ENCODE data around the gene DEFB129.
"Not testable (repeated sequence)": the region's sequence is repeated elsewhere in the genome, so short reads cannot be mapped to it uniquely, and the experiment has no call there.

DEFB129 gene, protein sequence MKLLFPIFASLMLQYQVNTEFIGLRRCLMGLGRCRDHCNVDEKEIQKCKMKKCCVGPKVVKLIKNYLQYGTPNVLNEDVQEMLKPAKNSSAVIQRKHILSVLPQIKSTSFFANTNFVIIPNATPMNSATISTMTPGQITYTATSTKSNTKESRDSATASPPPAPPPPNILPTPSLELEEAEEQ

DNA sequence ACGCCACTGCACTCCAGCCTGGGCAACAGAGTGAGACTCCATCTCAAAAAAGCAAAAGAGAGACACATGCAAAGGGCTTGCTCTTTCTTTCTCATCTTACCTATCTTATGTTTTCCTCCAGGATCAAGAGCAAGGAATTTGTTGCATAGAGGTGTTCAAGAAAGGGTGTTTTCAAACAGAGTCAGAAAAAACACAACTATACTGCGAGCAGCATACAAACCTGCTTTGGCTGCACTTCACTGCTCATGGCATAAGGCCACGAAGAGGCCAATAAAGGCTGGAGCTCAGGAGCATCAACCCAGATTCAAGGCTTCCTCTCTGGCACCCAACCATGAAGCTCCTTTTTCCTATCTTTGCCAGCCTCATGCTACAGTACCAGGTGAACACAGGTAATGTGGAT is at the start of gene DEFB129:
TSS of gene DEFB129 (plus strand) at position 301 of the 400 bp plus-strand sequence. CDS start at position 332, 31 bp downstream.
- DNase-seq (ENCODE audit: low read depth in 2 of 2, low spot score in 1 of 2): no peak

DNA sequence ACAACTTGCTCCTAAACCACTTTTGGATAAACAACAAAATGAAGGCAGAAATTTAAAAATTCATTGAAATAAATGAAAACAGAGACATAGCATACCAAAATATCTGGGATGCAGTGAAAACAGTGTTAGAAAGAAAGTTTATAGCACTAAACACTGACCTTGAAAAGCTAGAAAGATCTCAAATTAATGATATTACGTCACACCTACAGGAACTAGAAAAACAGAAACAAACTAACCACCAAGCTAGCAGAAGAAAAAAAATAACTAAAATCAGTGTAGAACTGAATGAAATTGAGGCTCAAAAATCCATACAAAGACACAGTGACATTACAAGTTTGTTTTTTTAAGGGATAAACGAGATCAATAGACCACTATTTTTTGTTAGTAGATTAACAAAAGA is 42.8 kb upstream of the DEFB129 start:
- no peak for DNase-seq (ENCODE audit: low read depth in 2 of 2, low spot score in 1 of 2)

DNA sequence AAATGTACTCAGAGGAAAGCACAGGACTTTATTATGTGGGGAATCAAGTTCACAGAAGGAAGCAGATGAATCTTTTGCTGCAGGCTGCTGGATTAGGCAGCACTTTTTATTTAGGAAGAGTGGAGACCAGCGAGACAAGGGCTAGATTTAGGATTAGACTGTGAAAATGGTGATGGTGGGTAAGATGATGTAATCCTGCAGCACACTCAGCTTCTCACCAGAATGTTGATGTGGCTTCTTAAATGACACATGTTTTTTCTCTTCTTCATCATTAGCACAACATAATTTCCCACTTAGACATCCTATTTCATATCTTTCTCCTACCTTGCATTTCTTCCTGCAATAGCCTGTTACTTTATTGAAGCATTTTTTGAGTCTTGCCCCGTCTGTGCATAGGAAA is 39.3 kb upstream of the DEFB129 start:
- no peak for DNase-seq (ENCODE audit: low read depth in 2 of 2, low spot score in 1 of 2)

DNA sequence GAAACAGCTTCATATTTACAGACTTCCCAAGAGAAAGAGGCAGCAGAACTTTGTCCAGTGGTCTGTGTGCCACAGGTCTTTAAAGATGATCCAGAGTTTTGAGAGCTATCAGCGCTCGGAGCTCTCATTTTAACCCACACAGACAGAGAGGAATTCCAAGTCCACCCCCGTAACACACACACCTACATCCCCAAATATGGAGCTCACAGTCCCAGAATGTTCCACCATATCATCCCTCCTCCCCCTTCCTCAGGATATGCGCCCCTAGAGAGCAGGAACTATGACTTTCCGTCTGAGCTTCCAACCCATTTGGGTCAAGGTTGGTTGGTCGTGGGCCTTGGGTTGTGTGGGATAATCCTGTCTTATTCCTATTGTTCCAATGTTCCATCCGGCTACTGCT is 37.4 kb upstream of the DEFB129 start, which contains the start of gene DEFB128:
TSS of gene DEFB128 (minus strand) at position 101 of the 400 bp plus-strand sequence. CDS start at position 13, 88 bp downstream.
- DNase-seq (ENCODE audit: low read depth in 2 of 2, low spot score in 1 of 2): no peak

DNA sequence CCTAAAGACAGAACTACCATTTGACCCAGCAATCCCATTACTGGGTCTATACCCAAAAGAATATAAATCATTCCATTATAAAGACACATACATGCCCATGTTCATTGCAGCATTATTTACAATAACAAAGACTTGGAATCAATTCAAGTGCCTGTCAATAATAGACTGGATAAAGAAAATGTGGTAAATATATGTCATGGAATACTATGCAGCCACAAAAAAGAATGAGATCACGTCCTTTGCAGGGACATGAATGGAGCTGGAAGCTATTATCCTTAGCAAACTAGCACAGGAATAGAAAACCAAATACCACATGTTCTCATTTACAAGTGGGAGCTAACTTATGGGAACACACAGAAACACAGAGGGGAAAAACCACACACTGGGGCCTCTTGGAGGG is 28.8 kb upstream of the DEFB129 start:
- DNase-seq (ENCODE audit: low read depth in 2 of 2, low spot score in 1 of 2): no peak

DNA sequence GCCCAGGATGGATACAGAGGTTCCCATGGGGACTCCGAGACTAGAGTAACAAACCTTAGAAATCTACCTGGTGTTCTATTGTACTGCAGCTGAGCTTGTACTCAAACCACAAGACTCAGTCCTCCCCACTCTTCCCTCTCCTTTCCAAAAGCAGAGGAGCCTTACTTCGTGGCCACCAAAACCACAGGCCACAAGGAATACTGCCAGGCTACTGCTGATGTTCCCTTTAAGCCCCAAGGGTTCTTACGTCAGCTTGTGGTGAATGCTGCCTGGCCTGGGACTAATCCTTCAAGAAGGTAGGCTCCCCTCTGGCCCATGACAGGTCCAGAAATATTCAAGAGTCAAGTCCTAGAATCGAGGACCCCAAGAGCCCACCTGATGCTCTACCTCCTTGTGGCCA is 27.1 kb upstream of the DEFB129 start:
- DNase-seq (ENCODE audit: low read depth in 2 of 2, low spot score in 1 of 2): no peak

DNA sequence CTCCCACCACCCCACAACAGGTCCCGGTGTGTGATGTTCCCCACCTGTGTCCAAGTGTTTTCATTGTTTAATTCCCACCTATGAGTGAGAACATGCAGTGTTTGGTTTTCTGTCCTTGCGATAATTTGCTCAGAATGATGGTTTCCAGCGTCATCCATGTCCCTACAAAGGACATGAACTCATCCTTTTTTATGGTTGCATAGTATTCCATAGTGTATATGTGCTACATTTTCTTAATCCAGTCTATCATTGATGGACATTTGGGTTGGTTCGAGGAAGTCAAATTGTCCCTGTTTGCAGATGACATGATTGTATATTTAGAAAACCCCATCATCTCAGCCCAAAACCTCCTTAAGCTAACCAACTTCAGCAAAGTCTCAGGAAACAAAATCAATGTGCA is 23.4 kb upstream of the DEFB129 start:
- DNase-seq (ENCODE audit: low read depth in 2 of 2, low spot score in 1 of 2): not testable (repeated sequence)

DNA sequence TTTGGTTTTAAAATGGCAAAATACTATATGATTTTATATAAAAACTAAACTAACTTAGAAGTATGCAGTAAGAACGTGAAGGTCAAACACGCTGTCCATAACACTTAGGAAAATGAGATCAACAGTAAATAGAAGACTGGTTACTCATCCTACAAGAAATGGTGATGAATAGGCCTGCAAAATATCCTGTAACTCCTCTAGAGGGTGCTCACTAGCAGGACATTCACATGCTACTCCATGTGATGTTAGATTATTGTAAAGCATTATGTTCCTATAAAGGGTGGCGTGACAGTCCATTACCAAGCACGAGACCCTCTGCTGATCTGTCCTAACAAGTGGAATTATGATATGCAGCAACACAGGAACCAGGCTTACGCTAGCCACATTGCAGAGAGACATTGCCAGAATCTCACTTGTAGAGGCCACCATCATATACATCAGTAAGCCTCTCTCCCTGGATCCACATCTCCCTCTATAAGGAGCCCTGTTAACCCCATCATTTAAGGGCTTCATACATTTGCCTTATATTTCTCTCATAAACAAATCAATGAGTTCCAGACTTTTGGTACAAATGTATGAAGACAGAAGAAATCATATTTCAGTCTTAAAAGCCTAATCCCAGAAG is 18.0 kb upstream of the DEFB129 start:
- no peak for DNase-seq (ENCODE audit: low read depth in 2 of 2, low spot score in 1 of 2)

DNA sequence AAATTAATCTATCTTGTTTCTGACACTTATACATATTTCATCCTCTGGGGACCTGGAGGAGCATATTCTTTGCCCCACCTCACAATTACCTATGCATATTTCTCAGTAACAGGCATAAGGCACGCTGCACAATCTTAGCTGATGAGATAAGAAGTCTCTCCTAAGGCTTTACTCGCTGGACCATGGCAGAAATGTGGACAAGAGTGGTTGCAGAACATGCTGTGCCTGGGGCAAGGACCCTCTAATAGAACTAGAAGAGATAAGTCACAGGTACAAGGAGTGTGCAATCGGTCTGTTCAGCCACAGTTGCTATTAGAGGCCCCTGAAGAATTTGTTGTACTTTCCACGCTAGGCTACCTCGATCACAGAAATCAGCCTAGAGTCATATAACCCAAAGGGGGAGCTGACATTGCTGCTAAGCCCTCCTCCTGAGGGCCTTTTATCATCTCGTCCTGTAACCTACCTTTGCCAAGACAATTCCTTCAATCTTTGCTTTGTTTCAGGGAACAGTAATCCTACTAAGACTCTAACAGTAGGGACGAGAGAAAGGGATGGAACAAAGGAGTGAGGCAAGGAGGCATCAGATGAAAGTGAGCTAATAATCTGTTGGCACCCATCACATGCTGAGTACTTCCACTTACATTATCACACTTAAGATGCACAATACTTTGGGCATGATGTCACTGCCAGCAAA is 16.1 kb upstream of the DEFB129 start:
- no peak for DNase-seq (ENCODE audit: low read depth in 2 of 2, low spot score in 1 of 2)

DNA sequence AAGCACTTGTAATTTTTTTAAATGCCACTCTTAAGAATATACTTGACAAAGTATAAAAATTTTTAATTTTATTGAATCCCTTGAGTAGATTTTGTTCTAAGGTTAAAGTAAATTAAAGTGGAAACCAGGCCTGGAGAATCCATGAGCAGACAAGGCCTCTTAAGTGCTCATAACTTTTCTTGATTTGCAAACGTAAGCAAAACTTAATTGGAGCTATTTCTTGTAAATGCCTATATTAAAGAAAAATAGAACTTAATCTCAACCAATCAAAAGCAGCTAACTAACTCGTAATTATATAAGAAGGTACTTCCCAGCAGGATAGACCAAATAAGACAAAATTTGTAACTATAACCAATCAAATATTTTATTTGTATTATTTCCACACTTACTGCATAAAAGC is 12.7 kb upstream of the DEFB129 start:
- DNase-seq (ENCODE audit: low read depth in 2 of 2, low spot score in 1 of 2): no peak

DNA sequence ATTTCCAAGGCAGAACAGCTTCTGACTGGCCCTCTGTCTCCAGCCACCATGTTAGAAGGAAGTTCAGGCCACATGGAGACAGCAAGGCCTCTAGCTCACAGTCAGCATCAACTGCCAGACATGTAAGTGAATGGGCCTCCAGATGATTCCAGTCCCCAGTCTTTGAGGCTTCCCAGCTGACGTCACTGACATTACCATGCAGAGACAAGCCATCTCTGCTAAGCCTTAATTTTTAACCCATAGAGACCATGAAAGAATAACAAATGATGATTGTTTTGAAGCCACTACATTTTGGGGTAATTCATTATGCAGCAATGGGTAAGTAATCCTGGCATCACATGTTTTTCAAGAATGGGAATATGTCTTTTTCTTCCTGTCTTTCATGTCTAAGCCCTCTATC is 11.3 kb upstream of the DEFB129 start:
- DNase-seq (ENCODE audit: low read depth in 2 of 2, low spot score in 1 of 2): no peak

DNA sequence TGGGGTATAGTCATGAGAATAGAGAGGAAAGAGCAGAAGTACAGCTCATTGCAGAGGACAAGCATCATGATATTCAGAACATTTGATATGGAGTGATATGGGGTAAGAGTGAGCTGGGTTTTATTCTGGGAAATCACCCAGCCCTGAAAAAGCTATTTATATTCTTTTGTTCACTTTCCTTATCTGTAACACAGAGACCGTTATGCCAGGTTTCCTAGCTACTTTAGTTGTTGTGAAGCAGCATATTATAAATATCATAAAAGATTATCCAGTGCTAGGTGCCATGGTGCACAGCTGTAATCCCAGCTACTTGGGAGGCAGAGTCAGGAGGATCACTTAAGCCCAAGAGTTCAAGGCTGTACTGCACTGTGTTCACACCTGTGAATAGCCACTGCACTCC is 9.8 kb upstream of the DEFB129 start:
- no peak for DNase-seq (ENCODE audit: low read depth in 2 of 2, low spot score in 1 of 2)

DNA sequence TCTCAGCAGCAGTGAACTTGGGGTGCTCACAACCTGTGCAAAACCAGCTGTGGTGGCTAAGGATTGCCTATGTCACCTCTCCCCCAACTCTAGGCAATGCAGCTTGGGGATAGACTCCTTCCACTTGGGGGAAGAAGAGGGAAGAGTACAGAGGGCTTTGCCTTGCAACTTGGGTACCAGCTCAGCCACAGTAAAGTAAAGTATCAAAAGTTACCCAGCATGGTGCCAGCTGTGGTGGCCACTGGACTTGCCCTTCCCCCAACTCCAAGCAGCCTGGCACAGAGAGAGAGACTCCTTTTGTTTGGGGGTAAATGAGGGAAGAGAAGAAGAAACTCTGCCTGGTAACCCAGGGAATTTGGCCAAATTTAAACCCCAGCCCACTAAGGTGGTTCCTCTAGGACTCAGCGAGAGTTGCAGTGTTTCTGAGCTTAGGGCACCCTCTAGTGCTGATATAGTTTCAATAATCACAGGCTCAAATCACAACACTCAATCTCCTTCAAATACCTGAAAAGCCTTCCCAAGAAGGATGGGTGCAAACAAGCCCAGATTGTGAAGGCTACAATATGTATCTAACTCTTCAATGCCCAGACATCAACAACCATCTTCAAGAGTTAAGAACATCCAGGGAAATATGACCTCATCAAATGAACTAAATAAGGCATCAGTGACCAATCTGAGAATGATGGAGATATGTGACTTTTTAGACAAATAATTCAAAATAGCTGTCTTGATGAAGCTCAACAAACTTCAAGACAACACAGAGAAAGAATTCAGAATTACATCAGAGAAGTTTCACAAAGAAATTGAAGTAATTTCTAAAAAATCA is 7.6 kb upstream of the DEFB129 start:
- DNase-seq (ENCODE audit: low read depth in 2 of 2, low spot score in 1 of 2): no peak

DNA sequence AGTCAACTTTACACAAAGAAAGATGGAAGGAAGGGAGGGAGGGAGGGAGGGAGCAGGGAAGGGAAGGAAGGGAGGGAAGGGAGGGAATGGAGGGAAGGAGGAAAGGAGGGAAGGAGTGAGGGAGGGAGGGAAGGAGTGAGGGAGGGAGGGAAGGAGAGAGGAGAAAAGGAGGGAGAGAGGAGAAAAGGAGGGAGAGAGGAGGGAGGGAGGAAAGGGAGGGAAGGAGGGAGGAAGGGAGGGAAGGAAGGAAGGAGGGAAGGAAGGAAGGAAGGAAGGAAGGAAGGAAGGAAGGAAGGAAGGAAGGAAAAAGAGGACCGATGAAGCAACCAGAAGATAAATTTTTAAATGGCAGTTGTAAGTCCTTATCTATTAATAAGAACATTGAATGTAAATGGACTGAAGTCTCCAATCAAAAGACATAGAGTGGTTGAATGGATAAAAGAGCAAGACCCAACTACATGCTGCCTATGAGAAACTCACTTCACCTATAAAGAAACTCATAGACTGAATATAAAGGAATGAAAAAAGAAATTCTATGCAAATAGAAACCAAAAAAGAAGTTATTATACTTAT is 5.7 kb upstream of the DEFB129 start:
- DNase-seq (ENCODE audit: low read depth in 2 of 2, low spot score in 1 of 2): no peak

DNA sequence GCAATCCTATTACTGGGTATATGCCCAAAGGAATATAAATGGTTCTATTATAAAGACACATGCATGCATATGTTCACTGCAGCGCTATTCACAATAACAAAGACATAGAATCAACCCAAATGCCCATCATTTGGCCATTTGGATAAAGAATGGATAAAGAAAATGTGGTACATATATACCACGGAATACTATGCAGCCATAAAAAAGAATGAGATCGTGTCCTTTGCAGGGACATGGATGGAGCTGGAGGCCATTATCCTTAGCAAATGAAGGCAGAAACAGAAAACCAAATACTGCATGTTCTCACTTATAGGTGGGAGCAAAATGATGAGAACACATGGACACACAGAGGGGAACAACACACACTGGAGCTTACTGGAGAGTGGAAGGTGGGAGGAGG is 1.2 kb upstream of the DEFB129 start:
- DNase-seq (ENCODE audit: low read depth in 2 of 2, low spot score in 1 of 2): not testable (repeated sequence)

DNA sequence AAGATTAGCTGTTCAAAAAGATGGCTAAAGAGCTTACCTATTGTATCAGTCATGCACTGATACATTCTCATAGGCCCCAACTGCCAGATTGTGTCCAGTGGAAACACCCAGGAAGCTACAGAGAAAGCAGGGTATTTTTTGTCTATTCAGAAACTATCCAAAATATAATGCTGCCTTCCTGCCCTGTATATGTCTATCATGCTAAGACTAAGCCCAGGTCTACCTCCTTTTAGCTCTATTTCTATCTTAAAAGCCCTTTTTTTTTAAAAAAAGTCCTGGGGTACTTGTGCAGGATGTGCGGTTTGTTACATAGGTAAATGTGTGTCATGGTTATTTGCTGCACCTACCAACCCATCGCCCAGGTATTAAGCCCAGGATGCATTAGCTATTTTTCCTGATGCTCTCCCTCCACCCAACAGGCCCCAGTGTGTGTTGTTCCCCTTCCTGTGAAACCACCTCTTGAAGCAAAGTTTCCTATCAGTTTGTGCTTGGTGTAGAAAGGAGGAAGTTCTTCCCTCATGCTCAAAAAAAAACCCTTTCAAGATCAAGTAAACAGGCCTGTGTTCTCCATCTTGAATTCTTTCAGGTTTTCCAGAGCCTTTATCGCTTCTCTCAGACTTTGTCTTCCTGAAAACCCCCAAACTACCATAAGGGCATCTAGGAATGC is 514 bp downstream of the DEFB129 start:
- DNase-seq (ENCODE audit: low read depth in 2 of 2, low spot score in 1 of 2): no peak

DNA sequence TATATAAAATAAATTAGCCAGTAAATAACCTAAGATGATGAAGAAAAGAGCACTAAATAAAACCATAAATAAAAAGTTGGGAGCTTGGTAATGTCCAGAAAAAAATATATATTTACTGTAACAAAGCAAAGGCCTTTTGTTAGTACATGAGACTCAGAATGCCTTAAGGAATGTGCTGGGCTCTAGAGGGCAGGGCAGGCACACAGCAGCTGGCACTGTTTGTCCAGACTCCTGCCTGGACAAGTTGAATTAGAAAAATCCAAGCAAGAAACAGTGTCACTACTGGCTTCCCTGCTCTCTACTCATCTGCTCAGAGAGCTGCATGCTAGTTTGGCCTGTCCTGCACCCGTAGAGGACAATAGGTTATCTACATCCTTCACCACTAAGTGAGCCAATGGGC is 8.8 kb downstream of the DEFB129 start:
- no peak for DNase-seq (ENCODE audit: low read depth in 2 of 2, low spot score in 1 of 2)

DNA sequence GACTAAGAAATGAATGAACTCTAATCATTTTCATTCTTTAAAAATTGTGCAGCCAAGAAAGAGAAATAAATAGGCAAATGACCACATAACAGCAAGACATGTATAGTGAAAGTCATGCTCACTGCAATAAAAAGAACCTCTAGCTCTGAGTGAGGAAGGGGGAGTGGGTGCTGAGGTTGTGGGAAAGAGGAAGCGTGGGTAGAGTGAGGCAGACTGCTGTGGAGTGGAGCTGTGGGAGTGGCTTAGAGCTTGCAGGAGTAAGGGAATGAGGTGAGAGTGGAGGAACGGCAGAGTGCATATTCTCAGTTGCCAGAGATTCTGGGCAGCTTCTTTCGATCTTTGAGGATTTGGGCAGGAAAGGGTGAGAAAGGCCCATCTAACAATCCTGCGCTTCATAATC is 10.4 kb downstream of the DEFB129 start:
- no peak for DNase-seq (ENCODE audit: low read depth in 2 of 2, low spot score in 1 of 2)

DNA sequence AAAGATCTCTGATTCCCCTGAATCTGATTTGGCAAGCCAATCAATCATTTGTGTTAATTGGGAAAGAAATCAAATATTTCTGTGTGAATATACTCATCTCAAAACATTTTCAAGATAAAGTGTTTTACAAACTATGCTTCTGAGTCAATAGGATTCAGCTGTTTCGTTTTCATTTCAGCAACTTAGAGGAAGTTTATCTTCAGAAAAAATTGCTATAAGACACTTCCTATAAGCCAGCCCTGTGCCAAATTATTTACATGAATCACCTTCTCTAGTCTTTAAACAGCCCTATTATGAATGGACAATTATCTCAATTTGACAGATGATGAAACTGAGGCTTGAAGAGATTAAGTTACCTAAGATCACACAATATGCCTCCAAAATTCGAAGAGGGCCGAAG is 10.9 kb downstream of the DEFB129 start:
- DNase-seq (ENCODE audit: low read depth in 2 of 2, low spot score in 1 of 2): no peak

DNA sequence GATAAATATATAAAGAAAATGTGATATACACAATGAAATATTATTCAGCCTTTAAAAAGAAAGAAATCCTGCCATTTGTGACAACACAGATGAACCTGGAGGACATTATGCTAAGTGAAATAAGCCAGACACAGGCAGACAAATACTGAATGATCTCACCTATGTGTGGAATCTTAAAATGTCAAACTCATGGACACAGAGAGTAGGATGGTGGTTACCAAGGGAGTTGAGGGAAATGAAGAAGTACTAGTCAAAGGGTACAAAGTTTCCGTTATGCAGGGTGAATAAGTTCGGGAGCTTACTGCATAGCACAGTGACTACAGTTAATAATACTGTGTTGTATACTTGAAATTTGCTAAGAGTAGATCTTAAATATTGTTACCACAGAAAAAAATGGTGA is 15.8 kb downstream of the DEFB129 start:
- no peak for DNase-seq (ENCODE audit: low read depth in 2 of 2, low spot score in 1 of 2)

DNA sequence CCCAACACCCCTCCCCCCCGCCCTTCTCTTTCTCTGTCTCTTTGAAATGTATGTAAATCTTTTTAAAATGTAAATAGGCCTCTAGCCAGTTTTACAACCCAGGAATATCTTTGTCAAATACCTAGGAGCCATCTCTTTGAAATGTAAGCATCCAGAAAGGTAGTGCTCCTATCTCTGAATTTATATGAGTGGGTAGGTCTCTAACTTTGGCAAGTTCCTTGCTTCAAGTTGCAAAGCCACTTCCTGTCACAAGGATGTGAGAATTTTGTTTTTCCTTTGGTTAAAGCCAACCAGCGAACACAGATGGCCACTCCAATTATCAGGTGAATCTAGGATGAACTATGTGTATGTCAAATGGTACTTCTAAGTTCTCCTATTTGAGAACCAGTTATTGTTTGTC is 24.3 kb downstream of the DEFB129 start:
- DNase-seq (ENCODE audit: low read depth in 2 of 2, low spot score in 1 of 2): no peak

Measured in stimulated activated CD8-positive, alpha-beta memory T cell treated with anti-CD3 and anti-CD28 coated beads, Interleukin-4, amount 100 ng/mL, for 1 hour (primary cell).